GM19099 (cell line): Measurements from ENCODE around the gene MTHFSD.

ENCODE experiments used
- POLR2A ChIP-seq: IDR thresholded peaks from 3 replicates; pipeline ENCODE4 v1.6.1; 2011; ENCODE audit warnings: low read depth; ENCODE audit not compliant: insufficient read length; ENCODE audit errors: extremely low read depth

Gene MTHFSD

GRCh38 chr16:86554917-86555703 lies at the start of gene MTHFSD:
MTHFSD (minus strand) TSS chr16:86555235; CDS start chr16:86555184, 51 bp downstream.
- TF ChIP-seq POLR2A = peak; percentile 95

DNA sequence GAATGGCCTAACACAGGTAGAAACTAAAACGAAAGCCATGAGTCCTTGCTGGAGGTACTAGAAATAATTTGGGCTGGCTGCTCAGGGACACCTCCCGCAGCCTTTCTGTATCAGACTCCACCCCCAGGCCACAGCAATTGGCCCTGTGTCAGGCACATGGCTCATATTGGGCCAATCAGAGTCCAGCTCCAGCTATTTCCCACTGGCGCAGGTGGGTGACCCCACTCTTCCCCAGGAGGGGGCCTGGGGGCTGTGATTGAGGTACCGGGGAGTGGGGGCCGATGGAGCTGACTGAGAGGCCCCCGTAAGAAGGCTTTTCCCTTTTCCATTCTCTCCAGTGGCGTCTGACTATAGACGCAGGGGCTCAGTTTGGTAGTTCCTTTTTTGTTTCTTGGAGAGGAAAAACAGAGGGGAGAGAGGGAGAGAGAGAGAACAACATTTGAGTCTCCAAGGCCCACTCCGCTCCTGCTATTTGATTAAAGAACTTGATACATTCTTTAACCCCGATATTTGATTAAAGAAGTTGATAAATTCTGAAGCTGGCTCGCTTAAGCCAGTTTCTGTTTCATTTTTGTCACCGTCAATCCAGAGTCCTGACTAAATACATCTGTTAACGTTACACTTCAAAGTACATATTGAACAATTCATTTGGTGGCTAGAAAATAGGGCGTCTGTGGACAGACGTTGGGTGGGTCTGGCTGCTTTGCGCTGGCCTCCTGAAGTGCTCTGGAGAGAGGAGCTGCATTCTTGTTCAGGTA lies 49.6 kb upstream of the MTHFSD start:
- TF ChIP-seq POLR2A = peak; percentile 30

GRCh38 chr16:86602521-86602920 lies 47.5 kb upstream of the MTHFSD start:
- TF ChIP-seq POLR2A = no peak

- no peak for TF ChIP-seq POLR2A
These were observed 46.3 kb upstream of the MTHFSD start for GRCh38 chr16:86601356-86601755.

GRCh38 chr16:86598607-86599565 lies 43.9 kb upstream of the MTHFSD start:
- TF ChIP-seq POLR2A = no peak

DNA sequence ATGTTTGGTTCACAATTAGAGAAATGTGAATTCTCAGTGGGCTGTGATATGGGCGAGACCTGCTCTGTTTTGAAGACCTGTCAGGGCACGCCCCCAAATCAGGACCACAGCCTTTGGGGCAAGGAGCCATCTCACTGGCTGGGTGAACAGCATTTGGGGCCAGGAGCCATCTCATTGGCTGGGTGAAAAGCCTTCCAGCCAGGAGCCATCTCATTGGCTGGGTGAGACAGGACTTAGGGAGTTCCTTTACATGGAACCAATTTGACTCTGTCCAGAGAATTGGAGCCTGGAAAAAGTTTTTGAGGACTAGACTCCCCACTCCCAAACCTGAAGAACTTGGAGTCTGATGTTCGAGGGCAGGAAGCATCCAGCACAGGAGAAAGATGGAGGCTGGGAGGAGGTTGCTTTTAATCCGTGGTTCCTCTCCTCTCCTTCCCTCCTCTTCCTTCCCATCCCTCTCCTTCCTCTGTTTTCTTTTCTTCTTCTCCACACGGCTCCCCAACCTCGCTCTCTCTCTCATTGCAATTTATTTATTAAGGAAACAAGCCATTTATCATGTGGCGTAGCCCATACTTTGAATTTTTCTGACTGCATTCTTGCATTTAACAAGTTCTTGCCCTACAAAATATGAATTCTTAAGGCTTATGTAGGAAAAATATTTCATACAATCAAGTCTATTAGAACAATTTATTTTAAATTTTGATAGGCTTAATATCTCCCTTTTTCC lies 43.0 kb upstream of the MTHFSD start:
- no peak for TF ChIP-seq POLR2A

DNA sequence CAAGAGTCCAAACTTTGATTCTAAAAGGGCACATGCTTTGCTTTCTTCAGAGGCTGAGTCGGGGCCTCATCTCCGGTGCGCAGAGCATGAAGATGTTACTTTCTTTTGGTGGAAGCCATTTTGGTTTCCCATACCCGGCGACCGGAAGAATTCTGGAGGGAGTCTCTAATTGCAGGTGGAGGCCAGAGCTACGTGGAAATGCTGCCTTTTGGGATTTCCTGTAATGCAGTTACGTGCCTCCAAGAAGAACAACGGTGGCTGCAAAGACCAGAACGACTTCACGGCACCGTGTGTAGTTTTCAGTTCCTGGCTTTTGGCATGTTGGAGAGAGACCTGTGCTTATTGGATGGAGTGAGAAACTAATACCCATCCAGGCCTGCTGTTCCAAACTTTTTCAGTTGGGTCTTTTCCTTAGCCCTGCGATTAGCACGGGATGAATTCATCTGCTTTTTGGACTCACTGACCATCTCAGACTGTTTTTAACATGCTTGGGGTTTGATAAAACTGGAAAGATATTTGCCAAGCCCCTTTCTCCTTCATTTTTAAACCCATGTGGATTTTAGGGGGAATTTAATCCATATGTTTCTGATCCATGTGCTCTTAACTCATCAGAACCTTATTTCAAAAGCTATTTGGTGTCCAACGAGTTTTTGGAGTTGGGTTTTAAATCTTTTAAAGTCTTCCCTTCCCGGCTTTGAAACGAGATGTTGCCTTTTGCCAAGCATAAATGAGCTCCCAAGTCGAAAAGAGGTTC lies 42.3 kb upstream of the MTHFSD start:
- TF ChIP-seq POLR2A = no peak

GRCh38 chr16:86595983-86596605 lies 41.1 kb upstream of the MTHFSD start:
- no peak for TF ChIP-seq POLR2A

DNA sequence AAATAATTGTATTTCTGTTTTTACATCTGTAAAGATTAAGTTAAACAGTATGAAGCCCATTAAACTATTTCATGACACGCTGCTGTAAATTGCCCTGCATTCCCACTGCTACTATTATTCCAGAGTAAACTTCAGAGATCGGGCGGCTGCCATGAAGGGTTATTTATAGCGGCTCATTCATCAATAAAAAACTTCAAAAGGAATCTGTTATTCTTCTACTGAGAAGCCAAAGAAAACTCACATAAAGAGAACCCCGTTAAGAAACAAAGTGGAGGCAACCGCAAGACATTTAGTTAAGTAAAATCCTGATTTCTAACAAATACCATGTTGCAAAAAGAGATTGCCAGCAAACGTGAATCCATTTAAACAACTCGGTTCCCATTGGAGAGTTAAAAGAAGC lies 39.7 kb upstream of the MTHFSD start:
- no peak for TF ChIP-seq POLR2A

GRCh38 chr16:86593913-86594620 lies 39.0 kb upstream of the MTHFSD start:
- TF ChIP-seq POLR2A = no peak

DNA sequence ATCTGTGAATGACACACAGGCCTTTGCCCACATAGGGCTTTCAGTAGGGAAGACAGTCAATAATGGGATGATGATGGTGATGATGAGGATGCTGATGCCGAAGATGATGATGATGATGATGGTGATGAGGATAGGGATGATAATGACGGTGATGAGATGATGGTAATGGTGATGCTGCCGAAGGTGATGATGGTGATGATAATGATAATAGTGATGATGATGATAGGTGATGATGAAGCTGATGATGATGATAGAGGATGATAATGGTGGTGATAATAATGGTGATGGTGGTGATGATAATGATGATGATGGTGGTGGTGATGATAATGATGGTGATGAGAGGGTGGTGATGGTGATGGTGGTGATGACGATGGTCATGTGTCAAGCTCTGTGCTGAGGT lies 36.2 kb upstream of the MTHFSD start:
- TF ChIP-seq POLR2A = no peak

DNA sequence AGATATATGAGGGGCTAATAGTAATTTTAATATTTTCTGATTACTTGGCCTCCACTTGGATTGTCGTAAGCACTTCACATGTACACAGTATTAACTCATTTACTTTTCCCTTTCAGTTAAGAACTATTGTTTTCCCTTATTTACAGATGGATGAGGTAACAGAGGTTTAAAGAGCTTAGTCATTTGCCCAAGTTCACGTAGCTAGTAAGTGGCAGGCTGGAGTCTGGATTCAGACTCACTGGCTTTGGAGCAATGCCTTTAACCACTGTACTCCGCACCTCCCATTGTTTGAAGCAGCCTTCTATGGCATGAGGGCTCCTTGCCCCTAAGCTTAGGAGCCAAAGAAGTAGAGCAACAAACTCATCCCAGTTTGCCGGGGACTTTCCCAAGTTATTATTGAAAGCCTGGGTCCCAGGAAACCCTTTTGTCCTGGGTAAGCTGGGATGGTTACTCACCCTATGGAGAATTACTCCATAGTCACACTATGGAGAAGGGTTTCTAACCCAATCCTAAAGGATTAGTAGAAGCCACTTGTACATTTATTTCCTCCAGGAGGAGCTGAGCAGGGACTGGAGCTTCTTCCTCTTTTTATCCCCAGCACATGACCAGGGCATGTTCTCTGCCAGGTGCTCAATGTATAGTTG lies 35.6 kb upstream of the MTHFSD start:
- TF ChIP-seq POLR2A = no peak

GRCh38 chr16:86587487-86587886 lies 32.5 kb upstream of the MTHFSD start:
- TF ChIP-seq POLR2A = no peak
